AG10803 (cell line): Measurements from ENCODE around the gene RPS19.

Experiments
- DNase-seq: peaks from one replicate; pipeline ENCODE4 v3.0.0; 2010; ENCODE audit warnings: low read depth
- H3K4me3 ChIP-seq: 2 replicates; pipeline ENCODE4 v1.5.1; 2011; ENCODE audit warnings: mild to moderate bottlenecking, low read length, control low read depth
- CTCF ChIP-seq: conservative IDR thresholded peaks from 2 replicates; pipeline ENCODE4 v1.5.1; 2011; ENCODE audit warnings: mild to moderate bottlenecking, low read length, control low read depth, inconsistent platforms

The RPS19 gene

GRCh38 chr19:41921577-41922576 lies 61.8 kb downstream of the RPS19 start:
- no peak for DNase-seq
- no peak for TF ChIP-seq CTCF
- no peak overlapping the region for H3K4me3 ChIP-seq
